Panc1 (cell line): Measurements from ENCODE around the gene KANK4. TPM values are rescaled to one million over a fixed set of nuclear protein-coding genes. Genes with fewer than 3 reads are reported as not detected.

ENCODE experiments used
- ATAC-seq: fragments of 200-7000 bp; cut with Tn5 transposase; 2 replicates; pipeline ENCODE4 v1.9.1; 2020; ENCODE audit warnings: mild to moderate bottlenecking, moderate library complexity
- BruUV-seq: library from RNA; stranded (reverse); fragments of 400-500 nt; replicated peaks from 2 replicates; lab custom pipeline; 2021; lab: Mats Ljungman, UMichigan
- CTCF ChIA-PET: fragments of 300-600 bp; sonication (Branson Sonifier 250); formaldehyde crosslinking; loops from one replicate; lab custom pipeline; 2022; ENCODE audit warnings: antibody characterized with exemption; lab: Charles Lee
- POLR2A ChIA-PET: fragments of 300-600 bp; sonication (Branson Sonifier 250); formaldehyde crosslinking; loops from one replicate; lab custom pipeline; 2022; ENCODE audit warnings: antibody characterized with exemption; lab: Charles Lee
- DNase-seq: peaks from one replicate; pipeline ENCODE4 v3.0.0-alpha.2; 2010; ENCODE audit warnings: low read depth, low spot score
- H3K27ac ChIP-seq: 2 replicates; pipeline ENCODE4 v1.5.1; 2011; ENCODE audit warnings: mild to moderate bottlenecking, low read length, inconsistent platforms
- H3K27me3 ChIP-seq: fragments of 200-500 bp; sonication (Bioruptor generic); 2 replicates; pipeline ENCODE4 v1.6.0; 2014; ENCODE audit warnings: low read length, inconsistent platforms; ENCODE audit not compliant: control insufficient read depth, insufficient read depth
- H3K36me3 ChIP-seq: fragments of 200-500 bp; sonication (Bioruptor generic); 2 replicates; pipeline ENCODE4 v1.5.1; 2014; ENCODE audit warnings: inconsistent platforms, mild to moderate bottlenecking, low read length, moderate library complexity; ENCODE audit not compliant: control insufficient read depth, insufficient read depth
- H3K4me1 ChIP-seq: 2 replicates; pipeline ENCODE4 v1.5.1; 2011; ENCODE audit warnings: inconsistent platforms, mild to moderate bottlenecking, low read length, moderate library complexity; ENCODE audit not compliant: control insufficient read depth, insufficient read depth
- H3K4me3 ChIP-seq, 2 experiments: 2 replicates each; pipeline ENCODE4 v1.5.1; 2011 to 2012; ENCODE audit warnings: low read depth in 2 of 2, low read length in 2 of 2, mild to moderate bottlenecking in 2 of 2, inconsistent platforms in 1 of 2, moderate library complexity in 1 of 2
- H3K9me3 ChIP-seq: fragments of 200-500 bp; sonication (Bioruptor generic); 2 replicates; pipeline ENCODE4 v1.5.1; 2014; ENCODE audit warnings: low read depth, mild to moderate bottlenecking, inconsistent platforms, low read length, moderate library complexity; ENCODE audit not compliant: control insufficient read depth, insufficient read depth
- POLR2AphosphoS5 ChIP-seq: IDR thresholded peaks from 2 replicates; pipeline ENCODE4 v1.6.1; 2012; ENCODE audit warnings: mild to moderate bottlenecking, low read depth, low read length, moderate library complexity
- SIN3A ChIP-seq: IDR thresholded peaks from 2 replicates; pipeline ENCODE4 v1.6.1; 2012; ENCODE audit warnings: low read depth, mild to moderate bottlenecking, low read length, moderate library complexity, borderline replicate concordance; ENCODE audit not compliant: insufficient read depth
- TCF7L2 ChIP-seq: IDR thresholded peaks from 2 replicates; pipeline ENCODE4 v1.6.1; 2011; ENCODE audit warnings: mild to moderate bottlenecking, low read depth, low read length, inconsistent platforms
- in situ Hi-C: cut with HindIII; loops from 2 replicates; pipeline ENCODE4 v1.10.0; 2016; ENCODE audit warnings: low sequenced_read_pairs, low pct_unique_long_range_greater_than_20kb
- intact Hi-C: fragments of 100-400 bp; cut with micrococcal nuclease; formaldehyde crosslinking; loops from one replicate; pipeline ENCODE4 v1.10.0; 2022; ENCODE audit not compliant: unreplicated experiment
- total RNA-seq: library from RNA; stranded (reverse); gene quantifications from one replicate; pipeline ENCODE4 v1.2.1, GENCODE V29; 2021; ENCODE audit not compliant: unreplicated experiment
- TF ChIP-seq, protein P1 (sequence below), 2 experiments: IDR thresholded peaks; 2 replicates each; pipeline ENCODE4 v1.6.1; 2011 to 2012; ENCODE audit warnings: low read depth in 2 of 2, control low read depth in 1 of 2, low read length in 1 of 2, mild to moderate bottlenecking in 1 of 2, moderate library complexity in 1 of 2; ENCODE audit not compliant: insufficient read depth in 1 of 2
- TF ChIP-seq, protein P2 (sequence below): fragments of 450-650 bp; IDR thresholded peaks from 2 replicates; pipeline ENCODE4 v1.5.1; 2017; ENCODE audit warnings: mild to moderate bottlenecking

KANK4 gene
- total RNA-seq, 1 experiment from 2014 or later: 0.18 TPM

DNA sequence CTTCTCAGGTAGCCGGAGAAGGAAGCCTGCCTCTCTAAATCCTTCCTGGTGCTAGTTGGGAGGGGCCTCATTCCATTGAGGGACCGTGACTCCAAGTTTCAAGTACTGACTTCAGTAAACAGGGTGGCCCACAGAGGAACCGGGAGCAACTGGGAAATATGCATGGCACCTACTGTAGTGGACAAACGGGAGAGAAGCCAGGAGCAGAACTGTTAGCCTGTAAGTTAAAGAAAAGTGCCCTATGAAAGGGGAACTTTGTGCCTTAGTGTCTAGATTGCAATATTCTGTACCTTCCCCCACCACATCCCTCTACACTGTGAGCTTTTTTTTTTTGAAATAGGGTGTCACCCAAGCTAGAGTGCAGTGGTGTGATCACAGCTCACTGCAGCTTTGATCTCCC lies 33.2 kb upstream of the KANK4 start:
- Histone ChIP-seq H3K27ac (no peak overlapping the region), H3K9me3 (no peaks in the 10 kb centered on the region), H3K4me1 (no peaks in the 10 kb centered on the region), H3K4me3 (no peak overlapping the region), H3K36me3 (no peaks in the 10 kb centered on the region), H3K27me3 (no peaks in the 10 kb centered on the region)
- POLR2A ChIA-PET: no interaction called here
- no peak for DNase-seq
- intact Hi-C loops: no loop called here
- BruUV-seq: no TSS peak
- ATAC-seq: no peak
- CTCF ChIA-PET: no interaction called here
- in situ Hi-C loops: no loop called here
- TF ChIP-seq TCF7L2: no peak
- TF ChIP-seq POLR2AphosphoS5: no peak
- TF ChIP-seq, protein P1, sequence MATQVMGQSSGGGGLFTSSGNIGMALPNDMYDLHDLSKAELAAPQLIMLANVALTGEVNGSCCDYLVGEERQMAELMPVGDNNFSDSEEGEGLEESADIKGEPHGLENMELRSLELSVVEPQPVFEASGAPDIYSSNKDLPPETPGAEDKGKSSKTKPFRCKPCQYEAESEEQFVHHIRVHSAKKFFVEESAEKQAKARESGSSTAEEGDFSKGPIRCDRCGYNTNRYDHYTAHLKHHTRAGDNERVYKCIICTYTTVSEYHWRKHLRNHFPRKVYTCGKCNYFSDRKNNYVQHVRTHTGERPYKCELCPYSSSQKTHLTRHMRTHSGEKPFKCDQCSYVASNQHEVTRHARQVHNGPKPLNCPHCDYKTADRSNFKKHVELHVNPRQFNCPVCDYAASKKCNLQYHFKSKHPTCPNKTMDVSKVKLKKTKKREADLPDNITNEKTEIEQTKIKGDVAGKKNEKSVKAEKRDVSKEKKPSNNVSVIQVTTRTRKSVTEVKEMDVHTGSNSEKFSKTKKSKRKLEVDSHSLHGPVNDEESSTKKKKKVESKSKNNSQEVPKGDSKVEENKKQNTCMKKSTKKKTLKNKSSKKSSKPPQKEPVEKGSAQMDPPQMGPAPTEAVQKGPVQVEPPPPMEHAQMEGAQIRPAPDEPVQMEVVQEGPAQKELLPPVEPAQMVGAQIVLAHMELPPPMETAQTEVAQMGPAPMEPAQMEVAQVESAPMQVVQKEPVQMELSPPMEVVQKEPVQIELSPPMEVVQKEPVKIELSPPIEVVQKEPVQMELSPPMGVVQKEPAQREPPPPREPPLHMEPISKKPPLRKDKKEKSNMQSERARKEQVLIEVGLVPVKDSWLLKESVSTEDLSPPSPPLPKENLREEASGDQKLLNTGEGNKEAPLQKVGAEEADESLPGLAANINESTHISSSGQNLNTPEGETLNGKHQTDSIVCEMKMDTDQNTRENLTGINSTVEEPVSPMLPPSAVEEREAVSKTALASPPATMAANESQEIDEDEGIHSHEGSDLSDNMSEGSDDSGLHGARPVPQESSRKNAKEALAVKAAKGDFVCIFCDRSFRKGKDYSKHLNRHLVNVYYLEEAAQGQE (IDR thresholded peaks at IDR 0.05; ENCODE audit: insufficient read depth in 1 of 2, low read depth in 2 of 2, low read length in 1 of 2): no peak
- TF ChIP-seq, protein P2, sequence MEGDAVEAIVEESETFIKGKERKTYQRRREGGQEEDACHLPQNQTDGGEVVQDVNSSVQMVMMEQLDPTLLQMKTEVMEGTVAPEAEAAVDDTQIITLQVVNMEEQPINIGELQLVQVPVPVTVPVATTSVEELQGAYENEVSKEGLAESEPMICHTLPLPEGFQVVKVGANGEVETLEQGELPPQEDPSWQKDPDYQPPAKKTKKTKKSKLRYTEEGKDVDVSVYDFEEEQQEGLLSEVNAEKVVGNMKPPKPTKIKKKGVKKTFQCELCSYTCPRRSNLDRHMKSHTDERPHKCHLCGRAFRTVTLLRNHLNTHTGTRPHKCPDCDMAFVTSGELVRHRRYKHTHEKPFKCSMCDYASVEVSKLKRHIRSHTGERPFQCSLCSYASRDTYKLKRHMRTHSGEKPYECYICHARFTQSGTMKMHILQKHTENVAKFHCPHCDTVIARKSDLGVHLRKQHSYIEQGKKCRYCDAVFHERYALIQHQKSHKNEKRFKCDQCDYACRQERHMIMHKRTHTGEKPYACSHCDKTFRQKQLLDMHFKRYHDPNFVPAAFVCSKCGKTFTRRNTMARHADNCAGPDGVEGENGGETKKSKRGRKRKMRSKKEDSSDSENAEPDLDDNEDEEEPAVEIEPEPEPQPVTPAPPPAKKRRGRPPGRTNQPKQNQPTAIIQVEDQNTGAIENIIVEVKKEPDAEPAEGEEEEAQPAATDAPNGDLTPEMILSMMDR: no peak
- TF ChIP-seq SIN3A: no peak

DNA sequence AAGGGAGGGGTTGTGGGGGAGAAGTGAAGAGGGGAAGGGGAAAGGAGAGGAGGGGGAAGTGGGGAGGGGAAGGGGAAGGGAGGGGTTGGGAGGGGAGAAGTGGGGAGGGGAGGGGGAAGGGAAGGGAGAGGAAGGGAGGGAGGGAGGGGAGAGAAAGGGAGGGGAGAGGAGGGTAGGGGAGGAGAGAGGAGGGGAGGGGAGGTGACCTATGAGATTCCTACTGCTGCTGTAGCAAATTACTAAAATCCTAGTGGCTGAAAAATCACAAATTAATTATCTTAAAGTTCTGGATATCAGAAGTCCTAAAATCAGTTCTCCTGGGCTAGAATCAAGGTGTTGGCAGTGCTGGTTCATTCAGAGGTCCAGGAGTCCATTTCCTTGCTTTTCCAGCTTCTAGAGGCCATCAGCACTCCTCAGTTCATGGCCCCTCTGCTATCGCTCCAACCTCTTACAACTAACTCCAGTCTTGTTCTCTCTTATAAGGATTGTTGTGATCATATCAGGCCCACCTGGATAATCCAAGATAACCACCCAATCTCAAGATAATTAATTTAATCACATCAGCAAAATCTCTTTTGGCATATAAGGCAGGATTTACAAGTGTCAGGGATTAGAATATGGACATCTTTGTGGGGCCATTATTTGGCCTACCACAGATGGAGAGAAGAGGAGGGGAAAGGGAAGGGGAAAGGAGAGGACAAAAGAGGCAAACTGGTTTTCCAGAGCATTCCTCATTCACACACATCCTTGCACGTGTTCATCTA lies 30.4 kb upstream of the KANK4 start:
- CTCF ChIA-PET: no interaction called here
- Histone ChIP-seq H3K27me3 (no peaks in the 10 kb centered on the region), H3K9me3 (no peaks in the 10 kb centered on the region), H3K36me3 (no peaks in the 10 kb centered on the region), H3K4me1 (no peaks in the 10 kb centered on the region), H3K27ac (no peak overlapping the region), H3K4me3 (no peak overlapping the region)
- intact Hi-C loops: no loop called here
- ATAC-seq (no peak), DNase-seq (no peak)
- POLR2A ChIA-PET: no interaction called here
- BruUV-seq: no TSS peak
- no peak for TF ChIP-seq SIN3A
- no peak for TF ChIP-seq TCF7L2
- TF ChIP-seq, protein P1 (IDR thresholded peaks at IDR 0.05; ENCODE audit: insufficient read depth in 1 of 2, low read depth in 2 of 2, low read length in 1 of 2): no peak
- no peak for TF ChIP-seq POLR2AphosphoS5
- in situ Hi-C loops: no loop called here
